Large intestine (tissue), 3 donors: ENCODE data around the gene SNAP23. TPM values are rescaled to one million over a fixed set of nuclear protein-coding genes. Genes with fewer than 3 reads are reported as not detected.
"Not testable (repeated sequence)": the region's sequence is repeated elsewhere in the genome, so short reads cannot be mapped to it uniquely, and the experiment has no call there.

Source experiments
- DNase-seq, 2 donors: peaks; one replicate each; pipeline versions ENCODE4 v3.0.0 to v3.0.0-alpha.2; 2013
- H3K27ac ChIP-seq: one replicate; pipeline ENCODE4 v1.5.1; 2013; ENCODE audit warnings: low read length
- H3K27me3 ChIP-seq: 2 replicates; pipeline ENCODE4 v1.6.1; 2013; ENCODE audit warnings: low read length; ENCODE audit not compliant: control insufficient read depth, insufficient read depth
- H3K36me3 ChIP-seq: 2 replicates; pipeline ENCODE4 v1.6.1; 2013; ENCODE audit warnings: low read length; ENCODE audit not compliant: control insufficient read depth, insufficient read depth
- H3K4me1 ChIP-seq: one replicate; pipeline ENCODE4 v1.6.1; 2013; ENCODE audit warnings: low read length; ENCODE audit not compliant: control insufficient read depth, insufficient read depth
- H3K4me3 ChIP-seq: one replicate; pipeline ENCODE4 v1.5.1; 2013; ENCODE audit warnings: low read length
- H3K9me3 ChIP-seq: one replicate; pipeline ENCODE4 v1.6.1; 2013; ENCODE audit warnings: mild to moderate bottlenecking, low read depth, low read length, moderate library complexity; ENCODE audit not compliant: control insufficient read depth
- WGBS: methylation state at CpG from one replicate; pipeline ENCODE4 v1.1.5; 2013; ENCODE audit warnings: low lambda C conversion rate; ENCODE audit not compliant: insufficient coverage; 5-methylcytosine and 5-hydroxymethylcytosine counted together
- polyA plus RNA-seq: library from polyadenylated mRNA; unstranded; fragments of 120-200 nt; gene quantifications from one replicate; pipeline ENCODE4 v1.2.1, GENCODE V29; 2013

Gene SNAP23
- polyA plus RNA-seq, 1 donor: 146 TPM

DNA sequence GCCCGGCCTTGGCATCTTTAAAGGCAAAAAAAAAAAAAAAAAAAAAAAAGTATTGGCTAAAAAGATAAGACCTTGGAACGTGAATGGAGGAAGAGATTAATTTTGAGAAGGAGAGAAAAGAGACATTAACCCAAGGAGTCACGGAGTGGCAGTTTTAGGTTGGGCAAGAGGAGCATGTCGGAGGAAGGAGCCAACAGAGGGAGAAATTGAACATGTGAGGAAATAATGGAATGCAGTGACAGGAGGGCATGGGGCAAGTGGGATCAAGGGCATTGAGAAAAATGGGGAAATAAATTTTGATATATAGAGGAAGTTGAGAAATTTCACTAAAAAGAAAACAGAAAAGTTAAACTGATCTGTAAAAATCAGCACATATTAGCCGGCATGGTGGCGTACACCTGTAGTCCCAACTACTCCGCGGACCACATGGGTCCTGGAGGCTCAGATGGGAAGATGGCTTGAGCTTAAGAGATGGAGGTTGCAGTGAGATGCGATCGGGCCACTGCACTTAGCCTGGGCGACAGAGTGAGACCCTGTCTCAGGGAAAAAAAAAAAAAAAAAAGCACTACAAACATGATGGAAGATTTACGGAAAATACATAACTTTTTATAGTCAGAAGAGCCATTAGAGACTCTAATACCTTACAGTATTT, 54.4 kb downstream of the SNAP23 start:
- Histone ChIP-seq H3K4me1 (peaks cover 7% of the 10 kb centered on the region), H3K9me3 (no peaks in the 10 kb centered on the region), H3K36me3 (peaks cover 4% of the 10 kb centered on the region), H3K27ac (no peak overlapping the region), H3K4me3 (peak overlapping the region; percentile 97), H3K27me3 (no peaks in the 10 kb centered on the region)
- WGBS: 88% methylated on average over 6 of the region's 12 CpGs
- DNase-seq: no peak

DNA sequence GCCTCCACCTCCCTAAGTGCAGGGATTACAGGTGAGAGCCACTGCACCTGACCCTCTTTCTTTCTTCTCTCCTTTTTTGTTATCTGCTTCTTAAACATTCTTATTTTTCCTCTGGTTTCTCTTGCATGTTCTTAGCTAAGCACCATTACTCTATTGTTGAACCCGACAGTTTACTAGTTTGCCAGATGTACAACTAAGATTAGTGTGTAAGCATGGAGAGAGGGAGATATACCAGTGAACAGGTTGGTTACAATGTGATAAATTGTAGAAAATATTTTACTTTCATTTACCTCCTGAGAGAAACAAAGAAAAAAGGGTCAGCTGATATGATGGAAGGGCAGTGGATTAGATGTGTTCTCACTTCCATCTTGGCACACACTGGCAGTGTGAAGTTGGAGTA, 58.1 kb downstream of the SNAP23 start:
- Histone ChIP-seq H3K4me1 (no peaks in the 10 kb centered on the region), H3K36me3 (peaks cover under 1% of the 10 kb centered on the region), H3K4me3 (no peak overlapping the region), H3K27ac (no peak overlapping the region), H3K9me3 (no peaks in the 10 kb centered on the region), H3K27me3 (no peaks in the 10 kb centered on the region)
- DNase-seq: no peak
- no CpG with 5 or more reads among the region's 1 CpG for WGBS

DNA sequence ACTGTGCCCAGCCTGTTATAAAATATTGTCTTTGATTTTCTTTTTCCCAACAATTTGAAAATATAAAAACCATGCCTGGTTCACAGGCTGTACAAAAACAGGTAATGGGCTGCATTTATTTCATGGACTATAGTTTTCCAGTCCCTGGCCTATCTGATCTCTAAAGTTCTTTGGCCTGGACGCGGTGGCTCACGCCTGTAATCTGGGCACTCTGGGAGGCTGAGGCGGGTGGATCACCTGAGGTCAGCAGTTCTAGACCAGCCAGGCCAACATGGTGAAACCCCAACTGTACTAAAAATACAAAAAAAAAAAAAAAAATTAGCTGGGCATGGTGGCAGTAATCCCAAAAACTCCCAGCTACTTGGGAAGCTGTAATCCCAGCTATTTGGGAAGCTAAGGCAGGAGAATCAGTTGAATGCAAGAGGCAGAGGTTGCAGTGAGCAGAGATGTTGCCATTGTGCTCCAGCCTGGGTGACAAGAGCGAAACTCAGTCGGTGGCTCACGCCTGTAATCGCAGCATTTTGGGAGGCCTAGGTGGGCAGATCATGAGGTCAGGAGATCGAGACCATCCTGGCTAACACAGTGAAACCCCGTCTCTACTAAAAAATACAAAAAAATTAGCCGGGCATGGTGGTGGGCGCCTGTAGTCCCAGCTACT, 61.2 kb downstream of the SNAP23 start:
- not testable (repeated sequence) for H3K27me3 ChIP-seq, H3K27ac ChIP-seq, H3K4me3 ChIP-seq, DNase-seq, H3K4me1 ChIP-seq, H3K9me3 ChIP-seq
- H3K36me3 ChIP-seq: peaks cover 15% of the 10 kb centered on the region
- 100% methylated on average over 2 of the region's 12 CpGs for WGBS

- no peaks in the 10 kb centered on the region for H3K9me3 ChIP-seq
- no peak for DNase-seq
- H3K36me3 ChIP-seq: peaks cover 27% of the 10 kb centered on the region
- H3K27ac ChIP-seq: no peak overlapping the region
- no peaks in the 10 kb centered on the region for H3K27me3 ChIP-seq
- H3K4me3 ChIP-seq: no peak overlapping the region
- no peaks in the 10 kb centered on the region for H3K4me1 ChIP-seq
- WGBS: no CpG with 5 or more reads among the region's 3 CpGs
Observed at GRCh38 chr15:42558739-42559138, 63.3 kb downstream of the SNAP23 start.

DNA sequence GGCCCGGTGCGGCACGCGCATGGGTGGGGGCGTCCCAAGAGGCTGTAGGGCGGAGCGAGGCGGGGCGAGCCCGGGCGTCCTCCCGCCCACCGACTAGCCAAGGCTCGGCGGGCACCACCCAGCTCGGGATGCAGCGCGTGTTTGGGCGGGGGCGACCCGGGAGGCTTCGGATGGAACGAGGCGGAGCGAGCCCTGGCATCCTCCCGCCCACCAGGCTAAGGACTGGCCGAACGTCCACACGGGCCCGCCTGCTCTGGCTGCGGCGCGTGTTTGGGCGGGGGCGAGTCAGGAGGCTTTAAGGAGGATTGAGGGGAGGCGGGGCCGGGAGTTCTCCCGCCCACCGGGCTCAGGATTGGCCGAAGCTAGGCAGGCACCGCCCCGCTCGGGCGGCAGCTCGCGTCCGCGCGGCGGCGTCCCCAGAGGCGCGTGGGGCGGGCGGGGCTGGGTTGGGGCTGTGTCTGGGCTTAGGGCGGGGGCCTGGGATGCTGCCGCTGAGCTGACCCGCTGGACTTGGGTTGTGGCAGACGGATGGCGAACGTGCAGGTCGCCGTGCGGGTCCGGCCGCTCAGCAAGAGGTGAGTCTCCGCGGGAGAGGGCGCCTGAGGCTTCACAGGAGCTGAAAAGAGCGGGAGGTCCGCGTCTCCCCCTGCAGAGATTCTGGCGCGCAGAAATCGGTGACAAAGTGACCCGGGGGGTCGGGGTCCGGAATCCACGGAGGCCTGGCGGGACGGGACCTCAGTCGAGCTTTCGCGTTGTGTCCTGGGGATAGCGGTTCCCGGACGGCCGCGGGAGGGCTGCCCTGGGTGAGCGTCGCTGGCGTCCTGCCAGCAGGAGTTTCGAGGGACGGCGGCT, 80.0 kb downstream of the SNAP23 start, which contains the start of gene STARD9:
Gene STARD9, plus strand, starts transcription at position 419 of the 852 bp plus-strand sequence. Its CDS starts 110 bp downstream, at position 529.
- peak within 1 kb of the TSS; percentile 65 for H3K27ac ChIP-seq

DNA sequence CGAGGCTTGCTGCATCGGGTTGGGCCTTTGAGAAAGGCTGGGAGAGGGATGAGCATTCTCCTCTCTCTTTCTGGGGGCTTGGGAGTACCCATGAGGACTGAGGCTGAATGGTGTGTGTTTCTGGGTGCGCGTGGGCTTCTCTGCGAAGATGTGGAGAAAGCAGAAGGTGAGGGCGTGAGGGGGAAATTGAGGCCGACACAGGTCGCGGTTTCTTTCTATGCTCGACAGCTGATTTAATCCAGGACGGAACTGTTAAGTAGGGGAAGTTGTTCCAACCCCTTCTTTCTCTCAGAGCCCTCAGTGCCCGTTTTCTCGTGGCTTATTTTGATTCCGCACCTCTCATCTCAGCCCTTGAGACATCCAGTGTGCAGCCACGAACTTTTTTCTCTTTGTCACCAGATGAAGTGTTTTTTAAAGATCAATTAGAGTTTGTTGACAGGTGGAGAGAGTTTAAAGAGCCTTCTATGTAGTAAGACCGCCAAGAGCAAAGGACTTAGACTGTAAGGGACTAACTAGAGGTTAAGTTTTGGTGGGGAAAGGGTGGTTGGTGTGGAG, 80.7 kb downstream of the SNAP23 start:
- H3K4me1 ChIP-seq: peaks cover 13% of the 10 kb centered on the region
- WGBS: 20% methylated on average over 3 of the region's 16 CpGs
- no peak for DNase-seq

More for the DNA sequence above, 80.0 kb downstream of the SNAP23 start, which contains the start of gene STARD9:
- WGBS: no CpG with 5 or more reads among the region's 95 CpGs
- Histone ChIP-seq H3K27me3 (peaks cover 25% of the 10 kb centered on the region), H3K9me3 (no peaks in the 10 kb centered on the region), H3K36me3 (no peaks in the 10 kb centered on the region), H3K4me1 (peaks cover 13% of the 10 kb centered on the region), H3K4me3 (peak within 1 kb of the TSS; percentile 79)
- DNase-seq: peak; percentile 98 to 99

DNA sequence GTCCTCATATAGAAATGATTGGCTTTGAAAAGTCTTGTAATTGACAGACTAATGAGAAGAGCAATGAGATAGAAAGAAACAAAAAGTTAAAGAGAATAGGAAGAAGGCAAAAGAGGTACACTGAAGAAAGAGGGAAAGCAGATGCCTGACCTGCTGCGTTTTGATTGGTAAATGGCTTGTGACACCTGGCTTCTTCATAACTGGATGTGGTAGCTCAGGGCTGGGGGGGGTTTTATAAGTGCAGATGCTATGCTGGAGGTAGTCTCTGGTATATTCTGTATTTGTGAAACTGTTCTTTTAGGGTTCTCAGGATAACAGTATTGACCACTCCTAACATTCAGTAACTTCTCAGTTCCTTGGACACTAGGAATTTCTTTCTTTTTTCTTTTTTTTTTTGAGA, 81.3 kb downstream of the SNAP23 start:
- no peak for DNase-seq
- H3K27ac ChIP-seq: no peak overlapping the region
- H3K9me3 ChIP-seq: no peaks in the 10 kb centered on the region
- WGBS: 100% methylated on average over 1 of the region's 1 CpG
- H3K27me3 ChIP-seq: peaks cover 31% of the 10 kb centered on the region
- H3K4me3 ChIP-seq: no peak overlapping the region
- peaks cover 16% of the 10 kb centered on the region for H3K4me1 ChIP-seq
- H3K36me3 ChIP-seq: no peaks in the 10 kb centered on the region

More for the DNA sequence above, 80.7 kb downstream of the SNAP23 start:
- no peaks in the 10 kb centered on the region for H3K36me3 ChIP-seq
- no peaks in the 10 kb centered on the region for H3K9me3 ChIP-seq
- peaks cover 28% of the 10 kb centered on the region for H3K27me3 ChIP-seq
- H3K27ac ChIP-seq: peak overlapping the region; percentile 56
- peak overlapping the region; percentile 79 for H3K4me3 ChIP-seq

GRCh38 chr15:42577514-42578031, 82.1 kb downstream of the SNAP23 start:
- no peak for DNase-seq
- no peak overlapping the region for H3K27ac ChIP-seq
- no peaks in the 10 kb centered on the region for H3K36me3 ChIP-seq
- no CpG with 5 or more reads among the region's 1 CpG for WGBS
- H3K9me3 ChIP-seq: no peaks in the 10 kb centered on the region
- no peak overlapping the region for H3K4me3 ChIP-seq
- peaks cover 18% of the 10 kb centered on the region for H3K4me1 ChIP-seq
- H3K27me3 ChIP-seq: peaks cover 34% of the 10 kb centered on the region

DNA sequence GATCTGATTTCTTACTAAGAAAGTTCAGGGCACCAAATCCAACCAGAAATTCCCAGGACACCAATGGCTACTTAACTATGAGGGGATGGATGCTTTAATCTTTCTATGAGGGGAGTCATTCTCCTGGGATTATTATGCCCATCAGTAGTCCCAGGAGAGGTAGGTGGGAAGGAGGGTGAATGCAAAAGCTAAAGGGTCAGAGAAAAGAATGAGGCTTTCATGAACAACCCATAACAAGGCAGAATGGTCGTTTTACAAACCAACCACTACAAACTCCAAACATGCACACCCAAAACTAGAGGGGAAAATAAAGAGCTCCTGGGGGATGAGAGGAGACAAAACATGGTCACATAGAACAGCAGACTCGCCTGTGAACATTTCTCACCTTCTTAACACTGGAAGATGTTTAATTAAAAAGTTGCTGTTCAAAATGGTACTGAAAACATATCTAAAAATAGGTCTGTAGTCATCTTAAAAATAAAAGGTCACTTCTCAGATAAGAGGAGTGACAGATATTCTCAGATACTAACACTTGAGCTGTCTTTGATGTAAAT, 83.6 kb downstream of the SNAP23 start:
- Histone ChIP-seq H3K4me1 (peaks cover 18% of the 10 kb centered on the region), H3K27ac (no peak overlapping the region), H3K36me3 (no peaks in the 10 kb centered on the region), H3K9me3 (no peaks in the 10 kb centered on the region), H3K27me3 (peaks cover 34% of the 10 kb centered on the region), H3K4me3 (no peak overlapping the region)
- no CpG with 5 or more reads among the region's 2 CpGs for WGBS
- no peak for DNase-seq
